ENCODE results near the gene JAG1.

Gene JAG1

GRCh38 chr20:10652660-10653261 is 21.0 kb downstream of the JAG1 start:
- no peak for DNase-seq (ENCODE audit: low spot score)

- DNase-seq (ENCODE audit: low spot score) = no peak
Observed at GRCh38 chr20:10652185-10652584, 21.6 kb downstream of the JAG1 start.

- DNase-seq (ENCODE audit: low spot score) = no peak
Observed at GRCh38 chr20:10651227-10651990, 22.4 kb downstream of the JAG1 start.

DNA sequence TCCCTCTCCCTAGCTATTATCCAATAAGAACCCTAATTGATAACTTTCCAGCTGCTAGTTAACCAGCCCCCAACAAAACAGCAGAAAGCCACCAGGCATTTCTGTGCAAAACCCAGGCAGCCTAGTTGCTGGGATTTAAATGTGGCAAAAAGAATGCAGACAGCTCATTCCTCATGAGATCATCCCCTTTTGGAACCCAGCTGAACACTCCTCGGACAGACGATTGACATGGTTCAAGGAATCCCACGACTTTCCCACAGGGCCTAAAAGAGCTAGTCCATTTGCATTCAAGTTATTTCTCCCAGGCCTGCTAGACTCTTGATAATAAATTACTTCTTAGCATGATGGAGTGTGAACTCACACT is 24.0 kb downstream of the JAG1 start:
- peak; percentile 24 for DNase-seq (ENCODE audit: low spot score)

DNA sequence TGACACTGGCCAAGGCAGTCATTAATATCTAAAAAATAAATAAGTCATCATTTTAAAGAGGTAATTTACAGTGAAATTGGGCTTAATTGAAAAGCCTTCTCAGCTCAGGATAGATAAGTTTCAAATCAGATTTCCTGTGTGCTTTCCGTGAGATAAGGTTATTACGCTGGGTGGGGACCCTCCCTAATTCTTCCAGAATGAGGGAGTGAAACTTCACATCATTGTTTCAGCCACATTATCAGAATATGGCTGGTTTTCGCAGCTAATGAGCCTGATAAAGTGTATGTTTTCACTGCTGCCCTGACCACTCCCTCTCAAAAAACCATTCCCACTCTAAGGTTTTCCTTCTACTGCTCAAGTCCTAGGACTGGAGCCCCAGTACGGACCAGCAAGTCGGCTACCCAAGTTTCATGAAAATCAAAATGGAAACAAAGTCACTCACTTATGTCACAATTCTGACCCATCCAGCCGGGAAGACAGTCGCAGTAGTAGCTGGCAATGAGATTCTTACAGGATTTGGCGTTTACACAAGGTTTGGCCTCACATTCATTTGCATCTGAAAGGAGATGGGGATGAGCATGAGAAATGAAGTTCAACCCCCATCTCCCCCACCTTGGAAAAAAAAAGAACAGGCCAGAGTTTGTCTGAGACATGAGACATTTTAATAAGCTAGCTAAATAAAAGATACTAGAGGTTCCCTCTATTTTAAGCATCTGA is 24.6 kb downstream of the JAG1 start:
- DNase-seq (ENCODE audit: low spot score) = no peak

- DNase-seq (ENCODE audit: low spot score) = peak; percentile 68
Observed at GRCh38 chr20:10648651-10649050, 25.1 kb downstream of the JAG1 start.

DNA sequence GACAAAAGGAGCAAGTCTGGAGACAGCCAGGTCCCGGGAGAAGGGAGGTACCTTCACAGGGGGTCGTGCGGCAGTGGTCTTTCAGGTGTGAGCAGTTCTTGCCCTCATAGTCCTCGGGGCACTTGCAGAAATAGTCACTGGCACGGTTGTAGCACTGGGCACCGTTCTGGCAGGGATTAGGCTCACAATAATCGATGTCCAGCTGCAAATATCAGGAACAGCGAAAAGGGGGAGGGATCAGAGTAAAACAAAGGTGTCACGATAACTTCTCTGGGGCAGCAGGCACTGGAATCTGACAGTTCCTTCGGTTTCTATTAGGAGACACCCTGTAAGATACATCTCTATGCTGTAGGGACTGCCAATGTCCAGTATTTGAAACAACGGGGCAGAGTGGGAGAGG is 25.9 kb downstream of the JAG1 start:
- no peak for DNase-seq (ENCODE audit: low spot score)

DNA sequence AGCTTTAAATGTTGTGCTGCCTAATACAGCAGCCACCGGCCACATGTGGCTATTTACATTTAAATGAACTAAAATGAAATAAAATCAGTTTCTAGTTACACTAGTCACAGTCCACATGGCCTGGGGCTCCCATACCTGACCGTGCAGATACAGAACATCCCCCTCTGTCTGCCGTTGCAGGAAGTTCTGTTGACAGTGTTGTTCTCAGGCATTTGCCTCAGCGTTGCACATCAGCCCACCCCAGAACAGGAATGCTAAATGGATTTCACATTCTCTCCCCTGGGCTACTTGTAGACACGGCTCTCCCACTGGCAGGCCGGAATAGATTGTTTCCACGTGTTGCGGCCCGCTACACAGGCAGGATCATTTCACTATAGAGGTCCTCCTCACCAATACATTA is 26.3 kb downstream of the JAG1 start:
- no peak for DNase-seq (ENCODE audit: low spot score)

GRCh38 chr20:10646886-10647420 is 26.8 kb downstream of the JAG1 start:
- DNase-seq (ENCODE audit: low spot score) = no peak

GRCh38 chr20:10646006-10646405 is 27.8 kb downstream of the JAG1 start:
- no peak for DNase-seq (ENCODE audit: low spot score)

- no peak for DNase-seq (ENCODE audit: low spot score)
Observed at GRCh38 chr20:10645205-10645570, 28.6 kb downstream of the JAG1 start.

DNA sequence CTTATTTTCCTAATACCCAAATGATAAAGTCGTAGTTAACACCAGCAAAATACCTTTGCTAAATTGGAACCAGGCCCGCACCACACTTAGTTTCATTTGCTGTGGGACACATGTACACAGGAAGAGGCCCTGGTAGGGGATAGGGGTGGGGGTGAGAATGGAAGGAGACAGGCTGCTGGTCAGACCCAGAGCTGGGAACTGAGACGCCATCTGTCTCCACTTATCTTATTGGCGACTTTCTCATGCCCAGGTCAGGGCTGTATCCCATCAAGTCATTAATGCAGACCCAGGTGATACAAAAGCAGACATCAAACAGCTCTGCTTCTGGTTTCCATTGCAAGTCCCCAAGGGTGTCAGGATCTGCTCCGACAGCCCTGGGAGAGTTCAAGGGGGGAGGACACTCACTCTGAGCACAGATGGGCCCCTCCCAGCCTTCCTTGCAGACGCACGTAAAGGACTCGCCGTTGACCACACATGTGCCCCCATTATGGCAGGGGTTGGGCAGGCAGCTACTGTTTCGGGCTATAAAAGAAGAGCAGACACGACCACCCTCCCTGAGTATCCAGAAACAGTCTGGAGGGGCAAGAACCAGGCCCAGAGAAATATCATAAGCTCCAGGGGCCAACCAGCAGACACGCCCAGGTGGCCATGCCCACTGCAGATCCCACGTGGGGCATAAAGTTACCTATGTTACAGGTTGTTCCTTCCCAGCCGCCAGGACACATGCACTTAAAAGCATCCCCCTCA is 29.2 kb downstream of the JAG1 start:
- DNase-seq (ENCODE audit: low spot score) = no peak

GRCh38 chr20:10643560-10643873 is 30.3 kb downstream of the JAG1 start:
- DNase-seq (ENCODE audit: low spot score) = no peak

DNA sequence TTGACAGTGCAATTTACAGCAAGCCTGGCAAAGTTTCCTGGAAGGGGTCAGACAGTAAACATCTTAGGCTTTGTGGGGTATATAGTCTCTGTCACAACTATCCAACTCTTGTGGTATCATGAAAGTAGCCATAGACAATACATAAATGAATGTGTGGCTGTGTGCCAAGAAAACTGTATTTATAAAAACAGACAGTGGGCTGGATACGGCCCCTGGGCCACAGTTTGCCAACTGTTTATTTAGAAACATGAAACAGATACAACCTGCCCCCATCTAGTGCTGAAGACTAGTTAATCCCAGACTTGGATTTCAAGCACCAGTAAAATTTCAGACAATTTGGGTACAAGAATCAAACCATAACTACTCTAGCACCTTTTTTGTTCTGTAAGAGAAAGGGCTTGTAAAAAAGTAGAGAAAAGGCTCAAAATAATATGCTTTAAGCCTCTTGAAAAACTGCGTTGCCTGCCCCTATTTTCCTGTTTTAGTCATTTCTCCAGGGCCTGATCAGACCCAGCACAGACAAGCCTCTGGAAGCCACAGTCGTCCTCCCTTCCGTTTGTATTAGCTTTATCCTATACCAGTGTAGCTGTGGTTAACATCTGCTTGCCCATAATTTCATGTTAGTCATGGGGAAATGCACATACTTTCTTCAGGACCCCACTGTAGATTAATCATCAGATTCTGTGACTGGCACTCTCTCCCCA is 30.8 kb downstream of the JAG1 start:
- DNase-seq (ENCODE audit: low spot score) = no peak

DNA sequence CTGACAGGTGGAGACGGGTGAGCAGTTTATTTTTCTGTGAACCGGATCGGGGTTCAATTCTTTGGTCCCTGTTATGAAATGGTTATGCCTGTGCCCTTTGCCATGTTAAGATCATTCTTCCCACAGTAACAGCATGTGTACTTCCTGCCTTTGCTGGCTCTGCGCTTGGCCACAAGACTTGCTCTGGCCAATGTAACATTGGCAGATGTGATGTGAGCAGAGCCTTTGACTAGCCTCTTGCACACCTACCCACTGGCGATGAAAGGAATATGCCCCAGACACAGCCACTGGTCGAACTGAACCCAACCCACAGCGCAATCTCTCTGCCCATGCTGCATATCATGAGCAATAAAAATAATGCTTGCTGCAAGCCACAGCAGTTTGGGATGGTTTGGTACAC is 31.9 kb downstream of the JAG1 start:
- no peak for DNase-seq (ENCODE audit: low spot score)

- DNase-seq (ENCODE audit: low spot score) = no peak
Observed at GRCh38 chr20:10641467-10641866, 32.3 kb downstream of the JAG1 start.

- no peak for DNase-seq (ENCODE audit: low spot score)
Observed at GRCh38 chr20:10640897-10641296, 32.9 kb downstream of the JAG1 start.

DNA sequence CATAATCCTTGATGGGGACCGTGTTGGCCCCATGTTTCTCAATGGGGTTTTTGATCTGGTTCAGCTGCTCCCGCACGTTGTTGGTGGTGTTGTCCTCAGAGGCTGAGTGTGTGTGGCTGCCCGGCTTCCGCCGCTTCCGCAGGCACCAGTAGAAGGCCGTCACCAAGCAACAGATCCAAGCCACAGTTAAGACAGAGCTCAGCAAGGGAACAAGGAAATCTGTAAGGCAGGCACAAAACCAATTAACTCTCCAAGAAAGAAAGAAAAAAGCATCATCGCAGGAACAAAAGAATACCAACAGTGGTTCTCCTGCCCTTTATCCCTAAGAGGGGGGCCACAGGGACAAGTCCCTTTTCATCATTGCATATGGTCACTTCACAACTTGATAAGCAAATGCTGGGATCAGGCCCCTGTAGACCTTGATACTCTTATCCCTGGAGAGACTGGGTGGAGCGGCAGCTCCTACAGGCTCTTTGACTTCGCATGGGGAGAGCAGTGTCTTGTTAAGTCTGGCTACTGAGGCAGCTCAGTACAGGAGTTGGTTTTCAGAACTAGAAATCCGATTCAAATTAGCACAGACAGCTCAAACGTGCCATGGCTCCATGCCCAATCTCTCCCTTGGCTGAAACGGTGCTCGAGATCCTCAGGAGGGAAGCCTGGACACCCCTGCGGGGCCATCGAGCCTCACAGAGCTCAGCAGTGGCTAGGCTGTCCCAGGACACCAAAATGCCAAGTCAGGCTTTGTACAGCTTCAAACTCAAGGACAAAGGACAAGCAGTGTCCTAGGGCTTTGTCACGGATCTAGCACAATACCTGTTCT is 33.9 kb downstream of the JAG1 start:
- DNase-seq (ENCODE audit: low spot score) = no peak

GRCh38 chr20:10639077-10639736 is 34.6 kb downstream of the JAG1 start:
- no peak for DNase-seq (ENCODE audit: low spot score)

GRCh38 chr20:10637563-10637962 is 36.2 kb downstream of the JAG1 start:
- no peak for DNase-seq (ENCODE audit: low spot score)

All from AG20443 (cell line).